Muscle of arm (tissue), 14 donors: ENCODE measurements around the gene AARS2. TPM values are rescaled to one million over a fixed set of nuclear protein-coding genes. Genes with fewer than 3 reads are reported as not detected.
A peak's percentile ranks its signal among the peaks of the same experiment; 100 is the strongest.
"Not testable (repeated sequence)": the region's sequence is repeated elsewhere in the genome, so short reads cannot be mapped to it uniquely, and the experiment has no call there.

ENCODE experiments used
- DNase-seq: peaks from one replicate; pipeline ENCODE4 v3.0.0-alpha.2; 2013
- long read RNA-seq, 11 donors: transcript quantifications; one replicate each; lab custom pipeline, GENCODE V29; 2026
- polyA plus RNA-seq, 12 donors: library from polyadenylated mRNA; unstranded; fragments of 120-200 nt; gene quantifications; one replicate each; pipeline ENCODE4 v1.2.1, GENCODE V29; 2013; ENCODE audit not compliant: insufficient read length in 12 of 12

The AARS2 gene
- 10 to 100 TPM in 1 of 12 donors, 1 to 10 TPM in 10, not detected in 1; 7.4 to 13.8 (median 8.7) TPM for polyA plus RNA-seq
- long read RNA-seq, donor 1, partial matches to known transcripts: 0 of 1 reads
- long read RNA-seq, donor 1, other reads (novel, unspliced or antisense): 0 of 1 reads
- long read RNA-seq, donor 2: 0 reads
- long read RNA-seq, donor 3, partial matches to known transcripts: 0 of 1 reads
- long read RNA-seq, donor 3, other reads (novel, unspliced or antisense): 0 of 1 reads
- long read RNA-seq, donor 4, partial matches to known transcripts: 0 of 1 reads
- long read RNA-seq, donor 4, other reads (novel, unspliced or antisense): 0 of 1 reads
- long read RNA-seq, donor 5: 0 reads
- long read RNA-seq, donor 6: 0 reads
- long read RNA-seq, donor 7: 0 reads
- long read RNA-seq, donor 8: 0 reads
- long read RNA-seq, donor 9: 0 reads
- long read RNA-seq, donor 10, partial matches to known transcripts: 0 of 1 reads
- long read RNA-seq, donor 10, other reads (novel, unspliced or antisense): 0 of 1 reads
- long read RNA-seq, donor 11: 0 reads

DNA sequence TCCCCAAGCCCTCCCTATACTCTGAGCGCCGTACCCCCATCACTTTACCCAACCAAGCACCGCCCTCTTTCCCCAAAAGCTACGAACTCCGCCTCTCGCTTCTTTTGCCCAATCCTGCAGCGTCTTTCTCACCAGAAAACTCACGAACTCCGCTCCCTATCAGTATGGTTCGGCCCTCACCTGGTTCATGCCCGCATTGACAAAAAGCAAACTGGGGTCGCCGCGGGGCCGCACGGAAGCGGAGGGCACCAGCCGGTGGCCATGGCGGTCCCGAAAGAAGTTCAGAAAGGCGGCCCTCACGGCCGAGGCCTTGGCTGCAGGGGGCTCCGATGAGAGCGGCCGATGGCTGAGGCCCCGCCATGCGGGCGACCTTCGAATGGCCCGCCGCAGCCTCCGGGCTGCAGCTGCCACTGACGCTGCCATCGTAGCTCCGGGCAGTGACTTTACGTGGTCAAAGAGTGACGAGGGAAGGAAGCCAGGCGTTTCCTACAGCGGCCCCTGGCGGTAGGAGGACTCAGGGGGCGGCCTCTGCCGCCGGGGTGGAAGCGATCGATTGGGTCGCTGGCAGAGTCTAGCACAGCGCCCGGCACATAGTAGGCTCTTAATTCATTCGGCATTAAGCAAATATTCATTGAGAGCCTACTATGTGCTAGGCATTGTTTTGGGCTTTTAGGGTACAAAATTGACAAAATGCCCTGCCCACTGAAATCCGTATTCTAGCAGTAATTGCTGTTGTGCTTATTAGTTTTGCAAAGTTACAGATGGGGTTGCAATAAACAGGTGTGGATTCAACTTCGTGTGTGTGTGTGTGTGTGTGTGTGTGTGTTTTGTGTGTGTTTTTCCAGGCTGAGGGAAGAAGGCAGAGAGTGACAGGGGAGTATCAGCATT, at the start of gene AARS2:
TSS of gene AARS2 (minus strand) at position 447 of the 888 bp plus-strand sequence. CDS start at position 423, 24 bp downstream.
- DNase-seq: peak; percentile 91

DNA sequence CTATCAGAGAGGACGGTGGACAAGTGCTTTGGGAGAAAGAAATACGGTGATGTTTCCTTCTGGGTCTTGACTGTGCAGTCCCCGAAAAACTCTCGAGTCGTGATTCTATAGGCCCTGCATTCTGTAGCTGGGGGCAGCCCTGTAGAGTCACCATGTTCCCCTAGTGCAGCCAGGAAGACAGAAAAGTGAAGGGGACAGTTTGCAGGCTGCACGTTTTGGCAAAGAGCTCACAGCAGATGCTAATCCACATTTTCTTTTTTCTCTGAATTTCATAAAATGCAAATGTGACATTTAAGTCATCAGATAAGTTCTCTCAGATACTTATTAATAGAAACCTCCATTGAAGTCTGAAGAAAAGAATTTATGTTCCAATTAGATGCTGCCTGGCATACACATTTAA, 48.8 kb upstream of the AARS2 start:
- no peak for DNase-seq

DNA sequence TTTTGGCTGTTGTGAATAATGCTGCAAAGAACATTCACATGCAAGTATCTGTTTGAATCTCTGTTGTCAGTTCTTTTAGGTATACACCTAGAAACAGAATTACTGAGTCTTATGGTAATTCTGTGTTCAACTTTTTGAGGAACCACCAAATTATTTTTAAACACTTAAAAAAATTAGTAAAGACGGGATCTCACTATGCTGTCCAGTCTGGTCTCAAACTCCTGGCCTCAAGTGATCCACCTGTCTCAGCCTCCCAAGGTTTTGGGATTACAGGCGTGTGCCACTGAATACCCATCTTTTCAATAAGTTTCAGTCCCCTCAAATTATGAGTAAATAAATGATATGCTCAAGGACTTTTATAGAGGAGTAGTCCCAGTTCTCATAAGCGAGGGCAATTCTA, 46.8 kb upstream of the AARS2 start:
- no peak for DNase-seq

DNA sequence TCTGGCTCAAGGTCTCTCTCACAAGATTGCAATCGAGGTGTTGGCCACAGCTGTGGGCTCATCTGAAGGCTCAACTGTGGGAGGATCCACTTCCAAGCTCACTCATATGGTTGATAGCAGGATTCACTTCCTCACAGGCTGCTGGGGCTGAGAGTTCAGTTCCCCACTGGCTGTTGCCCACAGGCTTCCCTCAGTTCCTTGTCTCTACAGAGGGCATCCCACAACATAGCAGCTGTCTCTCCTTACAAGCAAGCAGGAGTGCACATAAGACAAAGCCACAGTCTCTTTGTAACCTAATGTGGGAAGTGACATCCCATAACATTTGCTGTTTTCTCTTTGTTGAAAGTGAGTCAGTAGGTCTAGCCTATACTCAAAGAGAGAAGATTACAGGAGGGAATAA, 43.3 kb upstream of the AARS2 start:
- DNase-seq: no peak

GRCh38 chr6:44355640-44356039, 42.5 kb upstream of the AARS2 start:
- no peak for DNase-seq

DNA sequence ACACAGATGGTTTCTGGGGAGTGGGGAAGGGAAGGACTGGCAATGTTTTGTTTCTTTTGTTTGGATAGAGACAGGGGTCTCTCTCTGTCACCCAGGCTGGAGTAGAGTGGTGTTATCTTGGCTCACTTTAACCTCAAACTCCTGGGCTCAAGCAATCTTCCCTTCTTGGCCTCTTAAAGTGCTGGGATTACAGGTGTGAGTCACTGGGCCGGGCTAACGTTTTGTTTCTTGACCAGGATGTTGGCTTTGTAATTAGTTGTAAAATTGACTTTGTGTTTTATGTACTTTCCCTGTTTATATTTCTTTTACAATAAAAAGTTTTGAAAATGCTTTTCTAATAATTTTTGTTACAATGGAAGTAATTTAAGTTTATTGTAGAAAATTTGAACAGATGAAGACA, 40.2 kb upstream of the AARS2 start:
- no peak for DNase-seq

- DNase-seq: no peak
Observed at GRCh38 chr6:44352259-44352658, 39.1 kb upstream of the AARS2 start.

DNA sequence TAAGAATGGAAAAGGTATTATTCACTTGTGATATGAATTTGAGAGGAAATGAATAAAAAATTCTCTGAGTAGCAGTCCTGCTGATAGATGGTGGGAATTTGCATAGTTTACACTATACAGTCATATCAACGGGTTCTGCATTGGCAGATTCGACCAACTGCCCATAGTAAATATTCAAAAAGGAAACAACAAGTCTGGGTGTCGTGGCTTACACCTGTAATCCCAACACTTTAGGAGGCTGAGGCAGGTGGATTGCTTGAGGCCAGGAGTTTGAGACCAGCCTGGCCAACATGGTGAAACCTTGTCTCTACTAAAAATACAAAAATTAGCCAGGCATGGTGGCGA, 37.5 kb upstream of the AARS2 start:
- DNase-seq: not testable (repeated sequence)

- DNase-seq: no peak
Observed at GRCh38 chr6:44349904-44350649, 36.9 kb upstream of the AARS2 start.

GRCh38 chr6:44346818-44347217, 33.7 kb upstream of the AARS2 start:
- not testable (repeated sequence) for DNase-seq

- DNase-seq: no peak
Observed at GRCh38 chr6:44342489-44342888, 29.3 kb upstream of the AARS2 start, which contains the start of gene SPATS1. Gene SPATS1, plus strand, starts transcription at chr6:44342650. Its CDS starts 446 bp downstream, at chr6:44343096.

GRCh38 chr6:44342052-44342451, 28.9 kb upstream of the AARS2 start:
- no peak for DNase-seq

- no peak for DNase-seq
Observed at GRCh38 chr6:44341095-44341890, 28.1 kb upstream of the AARS2 start.

GRCh38 chr6:44339763-44340625, 26.8 kb upstream of the AARS2 start:
- DNase-seq: no peak

- DNase-seq: no peak
Observed at GRCh38 chr6:44339301-44339700, 26.2 kb upstream of the AARS2 start.

GRCh38 chr6:44338228-44339122, 25.3 kb upstream of the AARS2 start:
- peak; percentile 68 for DNase-seq

DNA sequence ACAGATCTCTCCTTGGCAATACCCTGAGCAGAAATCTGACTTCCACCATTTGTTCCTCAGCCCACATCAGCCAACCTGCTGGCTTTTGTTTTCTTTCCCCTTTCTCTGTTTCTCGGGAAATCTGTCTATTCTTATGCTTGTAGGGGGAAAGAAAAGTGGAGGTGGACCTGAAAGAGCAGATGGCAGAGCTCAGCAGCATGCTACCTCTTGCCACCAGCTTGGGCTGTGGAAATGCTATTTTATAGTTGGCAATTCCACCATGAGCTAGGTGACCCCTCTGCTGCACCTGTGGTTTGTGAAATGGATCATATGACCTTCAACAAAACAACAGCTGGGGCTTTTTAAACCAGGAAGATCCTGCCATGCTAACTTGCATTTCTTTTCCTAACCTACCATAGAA, 22.5 kb upstream of the AARS2 start:
- no peak for DNase-seq

DNA sequence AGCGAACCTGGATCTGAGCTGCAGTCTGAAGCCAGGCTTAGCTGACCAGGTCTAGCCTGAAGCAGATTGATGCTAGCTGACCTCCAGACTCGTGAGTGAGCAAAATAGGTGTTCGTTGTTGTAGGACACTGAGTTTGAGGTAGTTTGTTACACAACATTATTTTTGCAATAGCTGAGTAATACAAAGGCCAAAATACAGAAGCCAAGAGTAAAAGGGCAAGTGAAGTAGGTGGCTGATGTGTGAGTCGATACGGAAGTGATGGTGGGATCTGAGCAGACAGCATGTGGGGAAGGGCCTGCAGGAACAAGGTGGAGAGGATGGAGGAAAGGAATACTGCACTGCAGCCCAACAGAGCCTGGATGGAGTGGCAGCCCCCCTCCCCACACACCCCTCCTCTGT, 20.8 kb upstream of the AARS2 start:
- DNase-seq: no peak
